GM04504 (cell line): ENCODE results near the gene PRSS21.
A peak's percentile ranks its signal among the peaks of the same experiment; 100 is the strongest.

Experiments used
- DNase-seq: peaks from one replicate; pipeline ENCODE4 v3.0.0-alpha.2; 2012; ENCODE audit warnings: low read depth

Gene PRSS21

DNA sequence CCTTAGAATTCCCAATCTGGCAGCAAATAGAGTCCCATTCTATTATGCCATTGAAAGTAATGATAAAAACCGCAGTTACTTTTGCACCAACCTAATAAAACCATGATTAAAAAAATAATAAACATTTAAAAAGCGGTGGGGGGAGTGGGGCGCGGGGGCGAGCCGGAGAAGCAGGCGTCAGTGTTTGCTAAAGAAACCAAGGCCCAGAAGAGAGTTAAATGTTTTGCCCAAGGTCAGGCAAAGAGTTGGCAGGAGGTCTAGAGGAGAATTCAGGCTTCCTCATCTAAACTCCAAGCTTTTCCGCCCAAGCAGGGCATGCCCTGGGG lies 50.6 kb downstream of the PRSS21 start:
- DNase-seq, result no peak

DNA sequence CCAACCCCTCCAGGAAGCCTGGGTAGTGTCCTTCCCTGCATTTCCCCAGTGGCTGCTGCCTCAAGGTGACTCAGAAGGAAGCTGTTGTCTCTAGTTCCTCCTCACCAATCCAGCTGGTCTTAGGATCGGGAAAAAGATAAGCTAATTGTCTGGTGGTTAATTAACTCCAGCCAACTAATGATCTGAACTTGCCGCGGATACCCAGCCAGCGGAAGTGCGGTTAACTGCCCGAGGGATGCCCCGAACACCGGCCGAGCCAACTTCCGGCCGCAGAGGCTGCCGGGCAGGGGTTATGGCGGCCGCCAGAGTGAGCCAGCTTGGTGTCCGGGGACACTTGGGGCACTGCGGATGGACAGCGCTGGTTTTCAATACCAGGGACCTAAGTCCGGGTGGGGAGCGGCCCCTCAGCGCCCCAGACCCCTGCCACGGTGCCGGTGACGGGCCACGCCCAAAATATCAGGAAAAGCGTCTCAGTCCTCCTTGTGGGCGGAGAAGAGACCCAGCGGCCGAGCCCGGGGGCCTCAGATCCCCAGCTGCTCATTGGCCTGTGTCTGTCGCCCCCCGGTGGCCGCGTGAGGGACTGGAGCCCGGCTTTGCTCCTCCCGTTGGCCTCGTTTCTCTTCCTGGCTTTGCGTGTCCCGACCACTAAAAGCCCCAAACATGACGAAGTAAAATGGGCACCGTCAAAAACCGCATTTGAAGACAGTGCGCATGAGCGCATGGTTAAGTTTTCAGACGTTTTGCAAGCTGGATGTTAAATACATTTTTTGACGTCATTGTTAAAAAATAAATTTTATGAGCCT lies 51.2 kb downstream of the PRSS21 start:
- peak; percentile 88 for DNase-seq
